Mucosa of rectum (tissue), 2 donors: ENCODE data around the gene INAVA.

Experiments
- H3K27ac ChIP-seq, 2 donors: one replicate each; pipeline ENCODE4 v1.7.0; 2013; ENCODE audit warnings: inconsistent platforms in 2 of 2, low read depth in 2 of 2, low read length in 2 of 2
- H3K27me3 ChIP-seq, 2 donors: one replicate each; pipeline ENCODE4 v1.7.0; 2013; ENCODE audit warnings: low read length in 2 of 2; ENCODE audit not compliant: control insufficient read depth in 2 of 2, insufficient read depth in 2 of 2
- H3K36me3 ChIP-seq, 2 donors: one replicate each; pipeline ENCODE4 v1.7.0; 2013; ENCODE audit warnings: low read length in 2 of 2; ENCODE audit not compliant: control insufficient read depth in 2 of 2, insufficient read depth in 2 of 2
- H3K4me1 ChIP-seq, 2 donors: one replicate each; pipeline ENCODE4 v1.7.0; 2013; ENCODE audit warnings: low read length in 2 of 2, mild to moderate bottlenecking in 1 of 2; ENCODE audit not compliant: control insufficient read depth in 2 of 2, insufficient read depth in 2 of 2
- H3K4me3 ChIP-seq, 2 donors: one replicate each; pipeline ENCODE4 v1.7.0; 2013; ENCODE audit warnings: low read length in 2 of 2
- H3K9ac ChIP-seq, 2 donors: one replicate each; pipeline ENCODE4 v1.7.0; 2013; ENCODE audit warnings: low read length in 2 of 2, low read depth in 1 of 2, mild to moderate bottlenecking in 1 of 2
- H3K9me3 ChIP-seq, 2 donors: one replicate each; pipeline ENCODE4 v1.7.0; 2013; ENCODE audit warnings: low read length in 2 of 2; ENCODE audit not compliant: control insufficient read depth in 2 of 2
- donor health status: healthy.
- donor health status: Normal muscosa, but diverticular disease.

INAVA gene

GRCh38 chr1:200866116-200866515 lies 28.6 kb upstream of the INAVA start:
- no peaks in the 10 kb centered on the region for H3K4me1 ChIP-seq
- H3K9me3 ChIP-seq: no peaks in the 10 kb centered on the region
- H3K36me3 ChIP-seq: peaks cover 0 to 4% of the 10 kb centered on the region in 2 donors
- H3K27ac ChIP-seq: peak overlapping the region in 1 of 2 donors; percentile 38
- H3K4me3 ChIP-seq: no peak overlapping the region
- no peaks in the 10 kb centered on the region for H3K27me3 ChIP-seq
- H3K9ac ChIP-seq: no peak overlapping the region

DNA sequence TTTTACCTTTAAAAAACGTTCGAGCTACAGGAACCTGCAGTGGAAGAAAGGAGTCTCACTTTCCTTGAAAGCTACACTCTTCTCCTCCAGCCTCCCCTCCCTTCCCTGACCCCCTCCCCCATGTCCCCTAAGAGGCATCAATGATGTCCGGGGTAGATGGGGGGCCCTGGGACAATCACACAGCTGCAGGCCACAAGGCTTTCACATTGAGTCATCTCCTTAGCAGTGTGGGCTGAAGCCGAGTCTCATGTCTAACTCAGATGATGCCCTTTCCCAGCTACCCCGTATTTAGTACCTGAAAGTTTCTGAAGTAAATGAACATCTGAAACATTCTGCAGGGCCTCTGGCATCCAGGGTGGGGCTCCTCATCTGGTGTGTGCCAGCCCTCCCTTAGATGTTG lies 28.2 kb upstream of the INAVA start:
- H3K27ac ChIP-seq: no peak overlapping the region
- H3K27me3 ChIP-seq: no peaks in the 10 kb centered on the region
- peaks cover 0 to 4% of the 10 kb centered on the region in 2 donors for H3K36me3 ChIP-seq
- no peaks in the 10 kb centered on the region for H3K9me3 ChIP-seq
- no peak overlapping the region for H3K4me3 ChIP-seq
- no peak overlapping the region for H3K9ac ChIP-seq
- H3K4me1 ChIP-seq: no peaks in the 10 kb centered on the region

DNA sequence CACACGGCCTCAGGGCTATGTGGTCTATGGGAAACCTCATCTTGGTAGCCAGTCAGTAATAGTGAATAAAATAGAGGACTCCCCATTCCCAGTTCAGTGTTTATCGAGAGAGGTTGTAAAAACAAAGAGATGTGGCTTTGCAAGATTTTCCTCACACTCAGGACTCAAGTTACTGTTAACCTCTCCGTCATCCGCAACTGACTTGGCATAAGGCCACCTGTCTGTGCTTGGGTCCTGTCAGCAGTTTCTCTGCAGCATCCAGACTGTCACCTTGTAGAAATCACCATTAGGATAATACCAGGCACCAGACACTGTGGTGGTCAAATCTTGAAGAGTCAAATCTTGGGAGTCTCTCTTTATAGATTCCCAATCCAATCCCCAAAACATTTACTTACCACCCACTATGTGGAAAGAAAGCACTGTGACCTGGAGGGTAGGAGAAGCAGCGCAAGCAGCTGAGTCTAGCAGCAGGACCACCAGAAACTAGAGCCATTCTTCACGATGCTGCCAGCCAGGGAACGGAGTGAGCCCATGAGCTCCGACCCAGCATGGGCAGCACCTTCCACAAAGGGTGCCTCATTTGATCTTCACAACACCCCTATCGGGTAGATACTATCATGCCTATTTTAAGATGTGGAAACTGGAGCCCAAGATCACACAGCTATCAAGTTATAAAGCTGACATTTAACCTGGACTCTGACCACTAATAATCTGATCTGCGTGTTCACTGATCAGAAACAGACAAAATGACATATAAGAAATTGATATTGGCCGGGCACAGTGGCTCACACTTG lies 27.5 kb upstream of the INAVA start:
- peaks cover 0 to 4% of the 10 kb centered on the region in 2 donors for H3K36me3 ChIP-seq
- no peaks in the 10 kb centered on the region for H3K4me1 ChIP-seq
- no peak overlapping the region for H3K9ac ChIP-seq
- H3K4me3 ChIP-seq: no peak overlapping the region
- no peaks in the 10 kb centered on the region for H3K9me3 ChIP-seq
- peak overlapping the region in 1 of 2 donors; percentile 38 for H3K27ac ChIP-seq
- H3K27me3 ChIP-seq: peaks cover 0 to 5% of the 10 kb centered on the region in 2 donors

DNA sequence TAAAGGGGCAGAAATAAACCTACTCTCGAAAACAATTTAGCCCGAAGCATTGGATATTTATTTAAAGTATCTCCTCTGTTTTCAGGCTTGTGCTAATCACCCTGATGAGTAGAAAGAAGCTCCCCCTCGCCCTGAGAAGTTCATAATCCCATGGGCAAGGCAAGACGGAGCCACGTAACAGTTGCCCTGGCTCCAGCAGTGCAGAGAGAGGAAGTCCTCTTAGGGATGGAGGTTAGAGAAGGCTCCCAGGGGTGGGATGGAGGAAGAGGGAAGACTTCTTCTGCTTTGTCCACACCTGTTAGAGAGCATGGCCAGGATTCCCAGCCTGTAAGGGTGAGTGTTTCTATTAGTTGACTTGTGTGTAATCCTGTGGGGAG lies 25.3 kb upstream of the INAVA start:
- Histone ChIP-seq H3K4me1 (peaks cover 6 to 9% of the 10 kb centered on the region in 2 donors), H3K27ac (peak overlapping the region in 1 of 2 donors; percentile 38), H3K4me3 (no peak overlapping the region), H3K36me3 (no peaks in the 10 kb centered on the region), H3K9ac (no peak overlapping the region), H3K9me3 (no peaks in the 10 kb centered on the region), H3K27me3 (peaks cover 14 to 20% of the 10 kb centered on the region in 2 donors)

DNA sequence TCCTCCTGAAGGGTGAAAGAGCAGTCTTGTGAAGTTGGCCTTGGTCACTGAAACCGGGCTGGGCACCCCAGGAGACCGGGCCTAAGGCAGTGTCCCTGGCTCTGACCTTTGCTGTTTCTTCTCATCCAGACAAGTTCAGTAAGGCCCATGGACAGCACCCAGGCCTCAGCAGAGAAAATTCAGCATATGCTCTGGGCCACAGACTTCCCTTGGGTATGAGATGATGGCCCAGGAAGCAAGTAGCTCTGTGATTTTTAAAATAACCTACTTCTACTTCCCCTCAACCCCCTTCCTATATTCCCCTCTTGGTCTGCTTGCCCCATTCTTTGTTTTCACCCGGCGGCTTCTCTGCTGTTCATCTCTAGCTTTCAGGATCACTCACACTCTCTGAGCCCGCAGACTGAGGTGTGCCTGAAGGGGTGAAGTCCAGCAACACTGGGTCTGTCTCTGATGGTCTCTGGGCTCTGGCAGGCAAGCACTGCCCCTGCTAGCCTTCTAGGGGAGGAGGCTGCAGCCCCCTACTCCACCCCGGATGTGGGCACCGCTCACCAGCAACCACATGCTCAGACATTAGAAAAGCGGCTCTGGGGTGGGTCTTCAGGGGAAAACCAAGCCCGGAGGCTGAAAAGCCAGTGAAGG lies 24.8 kb upstream of the INAVA start:
- Histone ChIP-seq H3K9ac (no peak overlapping the region), H3K27me3 (peaks cover 15 to 24% of the 10 kb centered on the region in 2 donors), H3K4me3 (no peak overlapping the region), H3K4me1 (peaks cover 6 to 9% of the 10 kb centered on the region in 2 donors), H3K9me3 (no peaks in the 10 kb centered on the region), H3K27ac (peak overlapping the region in 1 of 2 donors; percentile 38), H3K36me3 (no peaks in the 10 kb centered on the region)

GRCh38 chr1:200872446-200873115 lies 22.1 kb upstream of the INAVA start, which contains the start of gene GPR25:
Gene GPR25 (plus strand): TSS chr1:200872981. CDS start chr1:200873038, 57 bp downstream.
- Histone ChIP-seq H3K36me3 (no peaks in the 10 kb centered on the region), H3K9me3 (no peaks in the 10 kb centered on the region), H3K9ac (no peak within 1 kb of the TSS), H3K4me1 (peaks cover 6 to 9% of the 10 kb centered on the region in 2 donors), H3K27ac (no peak within 1 kb of the TSS), H3K4me3 (peak within 1 kb of the TSS; percentile 20 to 43), H3K27me3 (peaks cover 20 to 24% of the 10 kb centered on the region in 2 donors)

GRCh38 chr1:200873116-200873670 lies 21.5 kb upstream of the INAVA start:
- H3K27ac ChIP-seq: no peak overlapping the region
- no peaks in the 10 kb centered on the region for H3K36me3 ChIP-seq
- H3K4me3 ChIP-seq: peak overlapping the region; percentile 20 to 43
- no peak overlapping the region for H3K9ac ChIP-seq
- H3K27me3 ChIP-seq: peaks cover 20 to 24% of the 10 kb centered on the region in 2 donors
- H3K9me3 ChIP-seq: no peaks in the 10 kb centered on the region
- peaks cover 6 to 9% of the 10 kb centered on the region in 2 donors for H3K4me1 ChIP-seq

DNA sequence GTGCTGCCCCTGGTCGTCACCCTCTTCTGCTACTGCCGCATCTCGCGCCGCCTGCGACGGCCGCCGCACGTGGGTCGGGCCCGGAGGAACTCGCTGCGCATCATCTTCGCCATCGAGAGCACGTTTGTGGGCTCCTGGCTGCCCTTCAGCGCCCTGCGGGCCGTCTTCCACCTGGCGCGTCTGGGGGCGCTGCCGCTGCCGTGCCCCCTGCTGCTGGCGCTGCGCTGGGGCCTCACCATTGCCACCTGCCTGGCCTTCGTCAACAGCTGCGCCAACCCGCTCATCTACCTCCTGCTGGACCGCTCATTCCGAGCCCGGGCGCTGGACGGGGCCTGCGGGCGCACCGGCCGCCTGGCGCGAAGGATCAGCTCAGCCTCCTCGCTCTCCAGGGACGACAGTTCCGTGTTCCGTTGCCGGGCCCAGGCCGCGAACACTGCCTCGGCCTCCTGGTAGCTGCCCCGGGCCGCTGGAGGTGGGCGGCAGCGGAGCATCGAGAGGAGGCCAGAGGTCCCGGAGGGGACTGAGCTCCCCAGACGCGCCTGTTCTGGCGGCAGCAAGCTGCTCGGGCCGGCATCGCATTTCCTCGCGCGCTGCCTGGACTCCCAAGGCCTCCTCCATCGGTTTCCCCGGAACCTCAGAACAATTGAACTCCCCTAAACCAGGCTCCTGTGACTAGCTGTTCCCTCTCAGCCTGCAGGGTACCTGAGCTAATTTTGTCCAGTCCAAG lies 20.9 kb upstream of the INAVA start:
- Histone ChIP-seq H3K27me3 (peaks cover 20 to 24% of the 10 kb centered on the region in 2 donors), H3K27ac (no peak overlapping the region)

GRCh38 chr1:200874694-200875093 lies 20.0 kb upstream of the INAVA start:
- Histone ChIP-seq H3K4me1 (peaks cover 6 to 9% of the 10 kb centered on the region in 2 donors), H3K27me3 (peaks cover 20 to 24% of the 10 kb centered on the region in 2 donors), H3K36me3 (no peaks in the 10 kb centered on the region), H3K27ac (no peak overlapping the region), H3K4me3 (no peak overlapping the region), H3K9me3 (no peaks in the 10 kb centered on the region), H3K9ac (no peak overlapping the region)

More for the DNA sequence above, 20.9 kb upstream of the INAVA start:
- Histone ChIP-seq H3K4me1 (peaks cover 6 to 9% of the 10 kb centered on the region in 2 donors), H3K36me3 (no peaks in the 10 kb centered on the region), H3K9ac (no peak overlapping the region), H3K9me3 (no peaks in the 10 kb centered on the region), H3K4me3 (peak overlapping the region; percentile 20 to 43)
